HEK293 (cell line): Measurements from ENCODE around the gene AK9.

Experiments
- CTCF ChIA-PET: fragments of 350-600 bp; formaldehyde crosslinking; extraction: SDS; loops from one replicate; lab custom pipeline; 2021; ENCODE audit warnings: antibody characterized with exemption; lab: Yijun Ruan, JAX
- POLR2A ChIA-PET: fragments of 300-600 bp; formaldehyde crosslinking; extraction: SDS; loops from one replicate; lab custom pipeline; 2020; ENCODE audit warnings: antibody characterized with exemption, inconsistent platforms; lab: Yijun Ruan, JAX
- H3K27ac ChIP-seq: fragments of 200-500 bp; sonication (Bioruptor generic); 2 replicates; pipeline ENCODE4 v1.5.1; 2014; ENCODE audit warnings: low read depth, low read length, control low read depth, inconsistent platforms; ENCODE audit errors: extremely low read depth
- H3K36me3 ChIP-seq, 2 experiments: fragments of 200-500 bp in 1 of 2; sonication (Bioruptor generic) in 1 of 2; 1 replicate in 1 of 2; 2 replicates in 1 of 2; pipeline ENCODE4 v1.5.1; 2014 to 2017; ENCODE audit warnings: inconsistent platforms in 2 of 2, low read length in 2 of 2; ENCODE audit not compliant: control insufficient read depth in 2 of 2, insufficient read depth in 1 of 2
- H3K4me1 ChIP-seq: fragments of 200-500 bp; sonication (Bioruptor generic); 2 replicates; pipeline ENCODE4 v1.5.1; 2014; ENCODE audit warnings: mild to moderate bottlenecking, low read length, inconsistent platforms; ENCODE audit not compliant: control insufficient read depth, insufficient read depth
- H3K4me3 ChIP-seq: 2 replicates; pipeline ENCODE4 v1.5.1; 2011; ENCODE audit warnings: low read depth, mild to moderate bottlenecking, control low read depth, low read length, moderate library complexity
- H3K9me3 ChIP-seq: fragments of 200-500 bp; sonication (Bioruptor generic); 2 replicates; pipeline ENCODE4 v1.5.1; 2014; ENCODE audit warnings: low read depth, low read length, inconsistent platforms; ENCODE audit not compliant: control insufficient read depth, insufficient read depth
- CTCF ChIP-seq: fragments of 450-650 bp; formaldehyde crosslinking; IDR thresholded peaks from 2 replicates; pipeline ENCODE4 v1.5.1; 2016; ENCODE audit warnings: missing biosample characterization, missing genetic modification characterization
- GLI4 ChIP-seq: fragments of 450-650 bp; formaldehyde crosslinking; IDR thresholded peaks from 2 replicates; pipeline ENCODE4 v1.5.1; 2016; ENCODE audit warnings: missing biosample characterization, missing genetic modification characterization
- SETDB1 ChIP-seq: IDR thresholded peaks from one replicate; pipeline ENCODE4 v1.6.1; 2017; ENCODE audit warnings: mild to moderate bottlenecking, low read length, moderate library complexity, mixed read lengths; ENCODE audit not compliant: insufficient read length
- ZBTB26 ChIP-seq: fragments of 450-650 bp; formaldehyde crosslinking; optimal IDR thresholded peaks from 2 replicates; pipeline ENCODE3; 2016; ENCODE audit warnings: missing biosample characterization, mild to moderate bottlenecking, missing genetic modification characterization
- ZNF133 ChIP-seq: fragments of 450-650 bp; formaldehyde crosslinking; IDR thresholded peaks from 2 replicates; pipeline ENCODE4 v1.5.1; 2016; ENCODE audit warnings: missing biosample characterization, missing genetic modification characterization
- ZNF175 ChIP-seq: fragments of 450-650 bp; formaldehyde crosslinking; IDR thresholded peaks from 2 replicates; pipeline ENCODE4 v1.5.1; 2016; ENCODE audit warnings: missing biosample characterization, missing genetic modification characterization
- ZNF426 ChIP-seq: fragments of 450-650 bp; formaldehyde crosslinking; IDR thresholded peaks from 2 replicates; pipeline ENCODE4 v1.5.1; 2017; ENCODE audit warnings: missing biosample characterization, missing genetic modification characterization, mild to moderate bottlenecking, inconsistent platforms, moderate library complexity
- ZNF530 ChIP-seq: fragments of 450-650 bp; formaldehyde crosslinking; IDR thresholded peaks from 2 replicates; pipeline ENCODE4 v1.5.1; 2016; ENCODE audit warnings: low read depth, missing biosample characterization, missing genetic modification characterization
- ZNF548 ChIP-seq: fragments of 450-650 bp; formaldehyde crosslinking; IDR thresholded peaks from 2 replicates; pipeline ENCODE4 v1.5.1; 2016; ENCODE audit warnings: missing biosample characterization, missing genetic modification characterization
- ZNF558 ChIP-seq: fragments of 450-650 bp; formaldehyde crosslinking; IDR thresholded peaks from 2 replicates; pipeline ENCODE4 v1.5.1; 2016; ENCODE audit warnings: missing biosample characterization, missing genetic modification characterization
- ZNF596 ChIP-seq: fragments of 450-650 bp; IDR thresholded peaks from 2 replicates; pipeline ENCODE4 v1.5.0; 2018; ENCODE audit warnings: missing biosample characterization, mild to moderate bottlenecking, missing genetic modification characterization, moderate library complexity
- ZNF654 ChIP-seq: fragments of 450-650 bp; formaldehyde crosslinking; IDR thresholded peaks from 2 replicates; pipeline ENCODE4 v1.5.1; 2016; ENCODE audit warnings: low read depth, missing biosample characterization, missing genetic modification characterization
- ZNF660 ChIP-seq: fragments of 450-650 bp; IDR thresholded peaks from 2 replicates; pipeline ENCODE4 v1.5.1; 2018; ENCODE audit warnings: missing biosample characterization, mild to moderate bottlenecking, missing genetic modification characterization
- ZNF777 ChIP-seq: fragments of 450-650 bp; formaldehyde crosslinking; IDR thresholded peaks from 2 replicates; pipeline ENCODE4 v1.5.1; 2017; ENCODE audit warnings: missing biosample characterization, missing genetic modification characterization, borderline replicate concordance
- TF ChIP-seq, protein P1 (sequence below): fragments of 450-650 bp; formaldehyde crosslinking; IDR thresholded peaks from 2 replicates; pipeline ENCODE4 v1.5.1; 2016; ENCODE audit warnings: missing biosample characterization, missing genetic modification characterization

The AK9 gene

DNA sequence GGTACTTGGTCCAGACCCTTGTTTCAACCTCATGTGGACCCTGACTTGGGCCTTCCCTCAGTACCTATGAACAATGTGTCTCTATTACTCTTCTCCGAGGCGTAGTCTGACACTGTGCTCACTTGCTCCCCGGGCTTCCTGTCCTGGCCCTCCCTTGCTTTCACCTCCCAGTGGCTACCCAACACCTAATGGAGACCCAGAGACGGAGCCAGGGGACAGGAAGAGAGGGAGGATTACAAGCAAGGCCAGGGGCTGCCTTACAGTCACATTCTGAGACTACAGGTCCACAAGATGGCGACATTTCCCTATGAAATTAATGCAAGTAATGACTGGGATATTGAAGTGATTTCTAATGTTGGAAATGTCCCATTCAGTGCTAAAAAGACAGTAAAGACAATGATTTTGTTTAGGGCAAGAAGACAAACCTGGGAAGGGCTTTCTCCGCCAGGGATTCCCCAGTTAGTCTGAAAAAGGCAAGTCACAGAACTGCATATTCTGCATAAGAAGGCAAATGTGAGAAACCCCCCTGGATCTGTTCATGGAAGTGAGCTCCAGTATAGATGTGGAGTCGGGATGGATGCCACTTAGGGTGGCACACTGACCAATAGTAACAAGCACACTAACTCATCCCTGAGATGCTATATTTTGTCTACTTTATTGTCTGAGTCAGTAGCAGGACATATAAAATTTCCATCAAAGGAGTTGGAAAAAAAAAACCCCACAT is 163.9 kb downstream of the AK9 start:
- H3K36me3 ChIP-seq = no peaks in the 10 kb centered on the region
- no peak overlapping the region for H3K27ac ChIP-seq
- ChIA-PET POLR2A (no interaction called here), CTCF (interaction anchor here (0.6 to 6.0 kb wide), 21 partner anchors 9 to 1235 kb away, joined by 3 to 49 read pairs (median 5); no protein-coding TSS in a partner anchor)
- H3K4me3 ChIP-seq = no peak overlapping the region
- no peaks in the 10 kb centered on the region for H3K4me1 ChIP-seq
- TF ChIP-seq ZNF654 (tag by site-specific recombination) (peak; percentile 92), ZNF777 (no peak), ZNF548 (tag by site-specific recombination) (no peak), ZNF530 (tag by site-specific recombination) (peak; percentile 81; the same call in 1 of the 2 replicates), CTCF (tag by site-specific recombination) (peak; percentile 53; the same call in 1 of the 2 replicates), ZNF660 (no peak)
- H3K9me3 ChIP-seq = no peaks in the 10 kb centered on the region

DNA sequence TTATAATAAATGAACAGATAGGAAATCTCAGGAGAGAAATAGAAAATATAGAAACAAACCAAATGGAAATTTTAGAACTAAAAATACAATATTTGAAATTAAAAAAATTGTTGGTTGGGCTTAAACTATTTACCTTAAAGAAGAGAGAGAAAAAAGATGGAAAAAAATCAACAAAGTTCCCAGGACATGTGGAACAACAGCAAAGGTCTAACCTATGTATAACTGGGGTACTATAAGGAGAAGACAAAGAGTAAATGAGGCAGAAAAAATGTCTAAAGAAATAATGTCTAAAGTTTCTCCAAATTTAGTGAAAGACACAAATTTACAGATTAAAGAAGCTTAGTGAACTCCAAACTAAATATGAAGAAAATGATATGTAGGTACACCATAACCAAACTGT is 166.9 kb downstream of the AK9 start:
- Histone ChIP-seq H3K4me1 (no peaks in the 10 kb centered on the region), H3K27ac (no peak overlapping the region), H3K36me3 (no peaks in the 10 kb centered on the region), H3K9me3 (no peaks in the 10 kb centered on the region), H3K4me3 (no peak overlapping the region)
- TF ChIP-seq ZNF426 (tag by site-specific recombination) (no peak), ZNF596 (tag by site-specific recombination) (no peak), ZNF558 (tag by site-specific recombination) (peak; percentile 44; the same call in 1 of the 2 replicates), CTCF (tag by site-specific recombination) (no peak), ZNF133 (tag by site-specific recombination) (peak; percentile 91), SETDB1 (peak; percentile 64), ZNF175 (tag by site-specific recombination) (no peak), ZBTB26 (tag by site-specific recombination) (no peak), GLI4 (no peak)
- TF ChIP-seq, protein P1, sequence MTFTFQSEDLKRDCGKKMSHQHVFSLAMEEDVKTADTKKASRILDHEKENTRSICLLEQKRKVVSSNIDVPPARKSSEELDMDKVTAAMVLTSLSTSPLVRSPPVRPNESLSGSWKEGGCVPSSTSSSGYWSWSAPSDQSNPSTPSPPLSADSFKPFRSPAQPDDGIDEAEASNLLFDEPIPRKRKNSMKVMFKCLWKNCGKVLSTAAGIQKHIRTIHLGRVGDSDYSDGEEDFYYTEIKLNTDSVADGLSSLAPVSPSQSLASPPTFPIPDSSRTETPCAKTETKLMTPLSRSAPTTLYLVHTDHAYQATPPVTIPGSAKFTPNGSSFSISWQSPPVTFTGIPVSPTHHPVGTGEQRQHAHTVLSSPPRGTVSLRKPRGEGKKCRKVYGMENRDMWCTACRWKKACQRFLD = no peak
- ChIA-PET CTCF (interaction anchor here (0.6 to 6.0 kb wide), 2 partner anchors 515 to 894 kb away, joined by 3 to 49 read pairs; no protein-coding TSS in a partner anchor), POLR2A (no interaction called here)
